Caco-2 (cell line): ENCODE measurements around the gene FAM167B. TPM values are rescaled to one million over a fixed set of nuclear protein-coding genes. Genes with fewer than 3 reads are reported as not detected.

Experiments
- BruUV-seq: library from RNA; stranded (reverse); fragments of 400-500 nt; replicated peaks from 2 replicates; lab custom pipeline; 2021; lab: Mats Ljungman, UMichigan
- CTCF ChIA-PET: fragments of 300-600 bp; sonication (Branson Sonifier 250); formaldehyde crosslinking; loops from one replicate; lab custom pipeline; 2022; ENCODE audit warnings: antibody characterized with exemption; lab: Charles Lee
- POLR2A ChIA-PET: fragments of 300-600 bp; sonication (Branson Sonifier 250); formaldehyde crosslinking; loops from one replicate; lab custom pipeline; 2022; ENCODE audit warnings: antibody characterized with exemption; lab: Charles Lee
- DNase-seq, 2 experiments: peaks; one replicate each; pipeline versions ENCODE4 v3.0.0 to v3.0.0-alpha.2; 2020 to 2022
- H3K27me3 ChIP-seq: replicated peaks from 2 replicates; pipeline ENCODE4 v1.6.0; 2011; ENCODE audit warnings: low read length; ENCODE audit not compliant: control insufficient read depth, insufficient read depth
- H3K36me3 ChIP-seq: 2 replicates; pipeline ENCODE4 v1.5.1; 2011; ENCODE audit warnings: low read length; ENCODE audit not compliant: control insufficient read depth, insufficient read depth
- H3K4me1 ChIP-seq: fragments of 250-450 bp; sonication (Bioruptor Pico); 2 replicates; pipeline ENCODE4 v1.5.1; 2020; ENCODE audit warnings: mild to moderate bottlenecking
- H3K4me3 ChIP-seq: 2 replicates; pipeline ENCODE4 v1.5.1; 2011; ENCODE audit warnings: low read depth, mild to moderate bottlenecking, control low read depth, low read length
- H3K9me3 ChIP-seq: fragments of 250-450 bp; sonication (Bioruptor Pico); 2 replicates; pipeline ENCODE4 v1.5.1; 2020; ENCODE audit warnings: mild to moderate bottlenecking, moderate library complexity
- H3K27ac Mint-ChIP-seq: one replicate; pipeline ENCODE4 v1.8.0; 2022; ENCODE audit warnings: mixed read lengths; ENCODE audit not compliant: unreplicated experiment
- H3K27me3 Mint-ChIP-seq: one replicate; pipeline ENCODE4 v1.8.0; 2022; ENCODE audit warnings: mixed read lengths; ENCODE audit not compliant: insufficient read depth, unreplicated experiment
- H3K36me3 Mint-ChIP-seq: one replicate; pipeline ENCODE4 v1.8.0; 2022; ENCODE audit warnings: mild to moderate bottlenecking, mixed read lengths; ENCODE audit not compliant: insufficient read depth, unreplicated experiment
- H3K4me1 Mint-ChIP-seq: one replicate; pipeline ENCODE4 v1.8.0; 2022; ENCODE audit warnings: low read depth, mixed read lengths; ENCODE audit not compliant: unreplicated experiment
- H3K4me3 Mint-ChIP-seq: one replicate; pipeline ENCODE4 v1.8.0; 2022; ENCODE audit warnings: mild to moderate bottlenecking, moderate library complexity, mixed read lengths; ENCODE audit not compliant: unreplicated experiment
- H3K9me3 Mint-ChIP-seq: one replicate; pipeline ENCODE4 v1.8.0; 2022; ENCODE audit warnings: mixed read lengths; ENCODE audit not compliant: unreplicated experiment
- intact Hi-C: fragments of 100-400 bp; cut with micrococcal nuclease; formaldehyde crosslinking; loops from one replicate; pipeline ENCODE4 v1.10.0; 2022; ENCODE audit not compliant: unreplicated experiment
- total RNA-seq: library from RNA; stranded (reverse); gene quantifications from 2 replicates; pipeline ENCODE4 v1.2.3, GENCODE V29; 2022
- TF ChIP-seq, protein P1 (sequence below), 2 experiments: fragments of 200-600 bp in 1 of 2; IDR thresholded peaks; 1 replicate in 1 of 2; 2 replicates in 1 of 2; pipeline versions ENCODE4 v1.5.1 to v1.8.0; 2011 to 2022; ENCODE audit warnings: antibody characterized with exemption in 1 of 2, control low read depth in 1 of 2, inconsistent platforms in 1 of 2, low read depth in 1 of 2, low read length in 1 of 2, mild to moderate bottlenecking in 1 of 2, moderate library complexity in 1 of 2; ENCODE audit not compliant: insufficient read depth in 1 of 2, severe bottlenecking in 1 of 2, unreplicated experiment in 1 of 2

The FAM167B gene
- total RNA-seq, 1 experiment from 2014 or later: 0.34 TPM

- peak; percentile 47 to 48 for DNase-seq
- TF ChIP-seq, protein P1, sequence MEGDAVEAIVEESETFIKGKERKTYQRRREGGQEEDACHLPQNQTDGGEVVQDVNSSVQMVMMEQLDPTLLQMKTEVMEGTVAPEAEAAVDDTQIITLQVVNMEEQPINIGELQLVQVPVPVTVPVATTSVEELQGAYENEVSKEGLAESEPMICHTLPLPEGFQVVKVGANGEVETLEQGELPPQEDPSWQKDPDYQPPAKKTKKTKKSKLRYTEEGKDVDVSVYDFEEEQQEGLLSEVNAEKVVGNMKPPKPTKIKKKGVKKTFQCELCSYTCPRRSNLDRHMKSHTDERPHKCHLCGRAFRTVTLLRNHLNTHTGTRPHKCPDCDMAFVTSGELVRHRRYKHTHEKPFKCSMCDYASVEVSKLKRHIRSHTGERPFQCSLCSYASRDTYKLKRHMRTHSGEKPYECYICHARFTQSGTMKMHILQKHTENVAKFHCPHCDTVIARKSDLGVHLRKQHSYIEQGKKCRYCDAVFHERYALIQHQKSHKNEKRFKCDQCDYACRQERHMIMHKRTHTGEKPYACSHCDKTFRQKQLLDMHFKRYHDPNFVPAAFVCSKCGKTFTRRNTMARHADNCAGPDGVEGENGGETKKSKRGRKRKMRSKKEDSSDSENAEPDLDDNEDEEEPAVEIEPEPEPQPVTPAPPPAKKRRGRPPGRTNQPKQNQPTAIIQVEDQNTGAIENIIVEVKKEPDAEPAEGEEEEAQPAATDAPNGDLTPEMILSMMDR (IDR thresholded peaks at IDR 0.05; ENCODE audit: insufficient read depth in 1 of 2, low read depth in 1 of 2, low read length in 1 of 2, severe bottlenecking in 1 of 2, unreplicated experiment in 1 of 2): peak; percentile 23 to 25
- Histone ChIP-seq H3K4me1 (no peaks in the 10 kb centered on the region), H3K36me3 (no peaks in the 10 kb centered on the region), H3K9me3 (no peaks in the 10 kb centered on the region), H3K27me3 (no peaks in the 10 kb centered on the region), H3K4me3 (no peak overlapping the region)
- no peaks in the 10 kb centered on the region for H3K36me3 Mint-ChIP-seq
- BruUV-seq: no TSS peak
- no peaks in the 10 kb centered on the region for H3K27me3 Mint-ChIP-seq
- CTCF ChIA-PET: no interaction called here
- POLR2A ChIA-PET: interaction anchor here (0.6 kb wide), 1 partner anchor 9 kb away, joined by 3 read pairs; no protein-coding TSS in a partner anchor
- no peaks in the 10 kb centered on the region for H3K9me3 Mint-ChIP-seq
- H3K4me1 Mint-ChIP-seq: no peaks in the 10 kb centered on the region
- intact Hi-C loops: no loop called here
- no peak overlapping the region for H3K27ac Mint-ChIP-seq
- no peak overlapping the region for H3K4me3 Mint-ChIP-seq
Observed at GRCh38 chr1:32247983-32248889, 1.2 kb downstream of the FAM167B start.

DNA sequence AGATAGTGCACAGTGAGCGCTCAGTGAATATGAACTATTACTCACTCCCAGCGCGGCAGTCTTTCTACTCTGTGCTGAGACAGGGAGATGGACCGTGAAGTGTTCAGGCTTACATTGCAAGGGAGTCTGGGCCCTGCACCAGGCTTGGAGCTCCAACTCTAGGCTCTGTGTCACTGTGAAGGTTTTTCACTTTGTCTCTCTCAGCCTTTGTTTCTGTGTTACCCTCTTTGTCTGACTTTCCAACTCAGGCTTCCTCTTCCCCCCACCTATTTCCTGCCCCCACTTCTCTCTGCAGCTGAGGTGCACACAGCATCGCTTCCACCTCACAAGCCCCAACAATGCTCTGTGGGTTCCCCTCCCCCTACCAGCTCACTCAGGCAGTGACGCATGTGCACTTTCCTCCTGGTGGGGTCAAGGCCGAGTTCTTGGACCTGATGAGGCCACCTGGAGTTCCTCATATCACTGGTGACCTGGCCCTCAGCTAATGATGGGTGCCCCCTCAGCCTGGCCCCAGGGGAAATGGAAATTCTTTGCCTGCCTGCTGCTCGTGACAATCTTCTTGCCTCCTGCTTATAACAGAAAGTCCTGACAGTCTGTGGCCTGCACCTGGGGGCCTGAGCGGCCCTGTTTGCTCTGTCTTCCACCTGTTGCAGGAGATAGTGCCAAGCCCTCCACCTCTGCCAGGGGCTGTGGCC is 3.0 kb downstream of the FAM167B start:
- no peaks in the 10 kb centered on the region for H3K9me3 Mint-ChIP-seq
- BruUV-seq: no TSS peak
- no peaks in the 10 kb centered on the region for H3K9me3 ChIP-seq
- CTCF ChIA-PET: no interaction called here
- H3K27ac Mint-ChIP-seq: no peak overlapping the region
- no peaks in the 10 kb centered on the region for H3K4me1 Mint-ChIP-seq
- POLR2A ChIA-PET: interaction anchor here (0.5 kb wide), 1 partner anchor 30 kb away, joined by 6 read pairs; no protein-coding TSS in a partner anchor
- no peaks in the 10 kb centered on the region for H3K27me3 Mint-ChIP-seq
- no peak overlapping the region for H3K4me3 Mint-ChIP-seq
- intact Hi-C loops: no loop called here
- H3K4me1 ChIP-seq: no peaks in the 10 kb centered on the region
- no peaks in the 10 kb centered on the region for H3K36me3 ChIP-seq
- DNase-seq: no peak
- TF ChIP-seq, protein P1 (IDR thresholded peaks at IDR 0.05; ENCODE audit: insufficient read depth in 1 of 2, low read depth in 1 of 2, low read length in 1 of 2, severe bottlenecking in 1 of 2, unreplicated experiment in 1 of 2): no peak
- H3K4me3 ChIP-seq: no peak overlapping the region
- no peaks in the 10 kb centered on the region for H3K27me3 ChIP-seq
- no peaks in the 10 kb centered on the region for H3K36me3 Mint-ChIP-seq

DNA sequence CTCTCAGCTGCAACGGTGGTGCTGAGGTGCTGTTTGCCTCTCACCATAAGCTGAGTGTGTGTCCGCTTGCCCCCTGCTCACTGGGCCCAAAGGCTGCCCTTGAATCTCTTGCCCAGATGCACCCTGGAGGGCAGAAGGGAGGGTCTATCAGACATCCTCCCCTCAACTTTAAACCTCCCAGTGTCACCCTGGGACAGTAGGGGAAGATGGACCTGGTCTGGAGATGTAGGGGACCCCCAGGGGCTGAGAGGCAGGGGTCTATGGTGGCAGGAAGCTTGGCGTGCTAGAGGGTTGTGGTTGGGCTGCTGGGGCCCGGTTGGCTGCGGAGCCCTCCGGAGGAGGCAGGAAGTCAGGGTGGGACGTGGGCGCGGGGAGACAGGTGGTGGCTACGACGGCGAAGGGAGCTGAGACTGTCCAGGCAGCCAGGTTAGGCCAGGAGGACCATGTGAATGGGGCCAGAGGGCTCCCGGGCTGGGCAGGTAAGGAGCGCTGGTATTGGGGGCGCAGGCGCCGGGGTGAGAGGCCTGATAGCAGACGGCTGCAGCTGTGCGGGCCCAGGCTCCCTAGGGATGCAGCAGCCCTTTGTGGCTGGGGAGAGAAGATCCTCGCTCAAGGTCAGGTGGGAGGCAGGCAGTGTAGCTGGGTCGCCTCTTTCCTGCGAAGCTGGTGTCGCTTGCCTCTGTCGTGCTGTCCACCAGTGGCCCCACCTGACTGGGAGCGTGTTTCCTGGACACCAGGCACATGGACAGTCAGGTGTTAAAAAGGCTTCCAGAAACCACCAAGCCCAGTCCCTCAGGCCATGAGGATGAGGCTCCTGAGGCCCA is 4.1 kb downstream of the FAM167B start, which contains the start of gene LCK:
Gene LCK (plus strand): TSS at position 373 of the 824 bp plus-strand sequence. CDS start 23,065 bp downstream, outside the sequence.
- TF ChIP-seq, protein P1 (IDR thresholded peaks at IDR 0.05; ENCODE audit: insufficient read depth in 1 of 2, low read depth in 1 of 2, low read length in 1 of 2, severe bottlenecking in 1 of 2, unreplicated experiment in 1 of 2): no peak
- H3K4me1 ChIP-seq: no peaks in the 10 kb centered on the region
- Mint-ChIP-seq H3K4me1 (no peaks in the 10 kb centered on the region), H3K27me3 (no peaks in the 10 kb centered on the region), H3K27ac (no peak within 1 kb of the TSS), H3K36me3 (no peaks in the 10 kb centered on the region), H3K4me3 (no peak within 1 kb of the TSS), H3K9me3 (no peaks in the 10 kb centered on the region)
- no peaks in the 10 kb centered on the region for H3K9me3 ChIP-seq
- BruUV-seq: no TSS peak
- CTCF ChIA-PET: no interaction called here
- DNase-seq: no peak
- intact Hi-C loops: no loop called here
- H3K27me3 ChIP-seq: no peaks in the 10 kb centered on the region
- POLR2A ChIA-PET: interaction anchor here (0.6 kb wide), 1 partner anchor 25 kb away, joined by 4 read pairs; no protein-coding TSS in a partner anchor
- H3K4me3 ChIP-seq: no peak within 1 kb of the TSS
- no peaks in the 10 kb centered on the region for H3K36me3 ChIP-seq
